Neuron (in vitro differentiated cells): ENCODE data around the gene PRDM5.

Experiments
- H2AFZ ChIP-seq: one replicate; pipeline ENCODE4 v1.6.1; 2013; ENCODE audit warnings: low read depth, mild to moderate bottlenecking, inconsistent platforms, low read length, moderate library complexity
- H3K27me3 ChIP-seq: one replicate; pipeline ENCODE4 v1.6.1; 2013; ENCODE audit warnings: low read length; ENCODE audit not compliant: insufficient read depth
- H3K36me3 ChIP-seq: one replicate; pipeline ENCODE4 v1.6.1; 2013; ENCODE audit warnings: low read length; ENCODE audit not compliant: insufficient read depth
- H3K4me1 ChIP-seq: one replicate; pipeline ENCODE4 v1.6.1; 2013; ENCODE audit warnings: low read length; ENCODE audit not compliant: insufficient read depth
- H3K4me3 ChIP-seq: 2 replicates; pipeline ENCODE4 v1.5.1; 2013; ENCODE audit warnings: mild to moderate bottlenecking, low read length, moderate library complexity
- H3K9me3 ChIP-seq: one replicate; pipeline ENCODE4 v1.6.1; 2013; ENCODE audit warnings: low read length

Gene PRDM5

GRCh38 chr4:120922381-120923206, at the start of gene PRDM5:
PRDM5 (minus strand) TSS chr4:120922726; CDS start chr4:120922608, 118 bp downstream.
- Histone ChIP-seq H3K4me1 (peaks cover 12% of the 10 kb centered on the region), H2AFZ (peak within 1 kb of the TSS; percentile 96), H3K36me3 (no peaks in the 10 kb centered on the region), H3K9me3 (no peaks in the 10 kb centered on the region), H3K27me3 (no peaks in the 10 kb centered on the region), H3K4me3 (peak within 1 kb of the TSS; percentile 78)

- Histone ChIP-seq H3K4me3 (no peak overlapping the region), H2AFZ (no peak overlapping the region), H3K36me3 (no peaks in the 10 kb centered on the region), H3K27me3 (no peaks in the 10 kb centered on the region), H3K4me1 (peaks cover 11% of the 10 kb centered on the region), H3K9me3 (no peaks in the 10 kb centered on the region)
These were observed 49.4 kb upstream of the PRDM5 start for GRCh38 chr4:120971884-120972283.

DNA sequence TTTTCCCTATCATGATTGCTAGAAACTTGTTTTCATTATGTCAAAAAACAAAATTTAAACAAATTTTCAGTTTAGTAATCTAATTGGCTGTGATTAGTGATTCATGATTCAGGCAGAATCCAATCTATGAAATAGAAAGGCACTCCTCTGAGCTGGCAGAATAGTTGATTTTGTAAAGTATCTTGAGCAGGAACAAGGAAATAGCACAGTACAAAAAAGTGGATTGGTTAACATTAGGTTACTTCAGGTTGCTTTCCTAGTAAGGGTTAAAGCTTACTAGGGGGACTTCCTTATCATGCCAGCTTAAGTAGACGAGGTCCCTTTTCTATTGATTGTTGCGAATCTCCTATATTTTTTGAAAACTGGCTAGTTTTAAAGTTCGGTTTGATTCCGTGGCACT, 43.4 kb upstream of the PRDM5 start:
- no peak overlapping the region for H3K4me3 ChIP-seq
- H3K36me3 ChIP-seq, result no peaks in the 10 kb centered on the region
- no peak overlapping the region for H2AFZ ChIP-seq
- H3K27me3 ChIP-seq, result no peaks in the 10 kb centered on the region
- H3K9me3 ChIP-seq, result no peaks in the 10 kb centered on the region
- peaks cover 11% of the 10 kb centered on the region for H3K4me1 ChIP-seq

DNA sequence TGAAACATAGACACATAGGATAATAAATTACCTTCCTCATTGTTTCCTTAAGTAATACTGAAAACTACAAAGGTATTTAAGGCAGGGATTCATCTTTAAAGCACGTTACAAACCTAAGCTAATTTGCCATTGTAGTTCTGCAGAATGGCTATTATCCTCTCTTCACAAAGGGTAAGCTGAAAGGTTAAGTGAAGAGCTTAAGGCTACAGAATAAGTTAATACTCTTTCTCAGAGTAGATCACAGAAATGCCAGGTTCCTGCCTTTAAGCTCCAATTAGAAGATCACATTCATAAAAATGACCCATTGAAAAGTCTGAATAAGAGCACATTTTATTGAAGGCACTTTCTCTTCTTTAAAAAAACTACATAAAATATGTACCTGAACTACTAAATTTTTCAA, 42.1 kb upstream of the PRDM5 start:
- Histone ChIP-seq H3K27me3 (no peaks in the 10 kb centered on the region), H3K36me3 (no peaks in the 10 kb centered on the region), H3K4me1 (peaks cover 11% of the 10 kb centered on the region), H3K9me3 (no peaks in the 10 kb centered on the region), H3K4me3 (no peak overlapping the region), H2AFZ (no peak overlapping the region)

GRCh38 chr4:120963449-120963848, 40.9 kb upstream of the PRDM5 start:
- Histone ChIP-seq H3K36me3 (no peaks in the 10 kb centered on the region), H3K9me3 (no peaks in the 10 kb centered on the region), H3K27me3 (no peaks in the 10 kb centered on the region), H3K4me3 (no peak overlapping the region), H2AFZ (no peak overlapping the region), H3K4me1 (peaks cover 11% of the 10 kb centered on the region)

DNA sequence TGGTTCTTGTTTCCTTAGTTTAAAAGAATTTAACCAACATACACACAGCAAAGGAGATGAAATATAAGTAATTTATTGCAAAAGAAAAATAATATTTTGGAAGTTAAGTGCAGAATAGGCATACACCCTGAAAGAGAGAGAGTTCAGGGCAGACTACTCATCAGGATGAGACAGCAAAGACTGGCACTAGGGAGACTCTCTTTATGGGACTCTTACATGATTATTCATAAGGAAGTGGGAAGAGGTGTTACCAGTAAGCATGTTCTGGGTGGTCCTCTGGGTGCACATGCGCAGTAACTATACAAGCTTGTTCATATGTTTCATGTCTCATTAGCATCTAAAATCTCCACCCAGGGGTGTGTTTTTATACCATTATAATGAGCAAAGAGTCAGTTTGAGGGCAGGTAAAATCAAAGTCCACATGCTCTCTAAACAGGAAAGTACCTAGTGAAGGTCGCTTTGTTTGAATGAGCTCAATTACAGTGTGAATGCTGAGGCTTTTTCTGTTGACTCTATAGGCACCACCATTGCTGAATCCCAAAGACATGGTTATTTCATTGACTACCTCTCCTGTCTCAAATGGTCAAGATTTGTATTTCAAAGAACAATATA, 38.2 kb upstream of the PRDM5 start:
- Histone ChIP-seq H3K4me3 (no peak overlapping the region), H3K27me3 (no peaks in the 10 kb centered on the region), H2AFZ (no peak overlapping the region), H3K9me3 (no peaks in the 10 kb centered on the region), H3K4me1 (peaks cover 11% of the 10 kb centered on the region), H3K36me3 (no peaks in the 10 kb centered on the region)

DNA sequence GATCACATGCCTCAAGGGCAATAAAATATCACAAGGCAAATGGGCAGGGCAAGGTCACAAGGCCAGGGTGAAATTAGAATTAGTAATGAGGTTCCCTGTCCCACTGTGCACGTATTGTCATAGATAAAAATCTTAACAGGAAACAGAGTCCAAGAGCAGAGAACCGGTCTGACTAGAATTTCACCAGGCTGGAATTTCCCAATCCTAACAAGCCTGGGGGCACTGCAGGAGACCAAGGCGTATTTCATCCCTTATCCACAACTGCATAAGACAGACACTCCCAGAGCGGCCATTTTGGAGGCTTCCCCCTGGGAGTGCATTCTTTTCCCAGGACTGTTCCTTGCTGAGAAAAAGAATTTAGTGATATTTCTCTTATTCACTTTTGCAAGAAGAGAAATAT, 25.9 kb upstream of the PRDM5 start:
- Histone ChIP-seq H3K9me3 (peaks cover 2% of the 10 kb centered on the region), H3K4me3 (no peak overlapping the region), H3K27me3 (no peaks in the 10 kb centered on the region), H3K4me1 (no peaks in the 10 kb centered on the region), H2AFZ (no peak overlapping the region), H3K36me3 (no peaks in the 10 kb centered on the region)

DNA sequence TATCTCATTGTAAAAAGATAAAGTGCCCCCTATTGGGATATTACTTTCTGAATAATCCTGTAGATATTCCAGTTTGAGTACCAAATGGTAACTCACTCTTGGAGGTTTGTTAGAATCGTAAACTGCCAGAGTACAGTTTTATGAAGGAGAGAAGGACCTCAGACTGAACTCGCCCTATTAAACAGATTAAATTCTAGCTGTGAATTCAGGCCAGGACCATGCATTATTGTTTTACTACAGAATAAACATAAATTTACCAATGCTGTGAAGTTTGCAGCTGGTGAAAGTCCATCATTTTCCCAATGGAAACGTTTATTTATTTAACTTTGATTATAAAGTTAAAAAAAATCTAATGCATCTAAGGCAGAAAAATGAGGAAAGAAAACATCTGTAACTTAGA, 20.2 kb upstream of the PRDM5 start:
- Histone ChIP-seq H3K9me3 (no peaks in the 10 kb centered on the region), H3K4me1 (no peaks in the 10 kb centered on the region), H3K4me3 (no peak overlapping the region), H3K27me3 (no peaks in the 10 kb centered on the region), H3K36me3 (no peaks in the 10 kb centered on the region), H2AFZ (no peak overlapping the region)

DNA sequence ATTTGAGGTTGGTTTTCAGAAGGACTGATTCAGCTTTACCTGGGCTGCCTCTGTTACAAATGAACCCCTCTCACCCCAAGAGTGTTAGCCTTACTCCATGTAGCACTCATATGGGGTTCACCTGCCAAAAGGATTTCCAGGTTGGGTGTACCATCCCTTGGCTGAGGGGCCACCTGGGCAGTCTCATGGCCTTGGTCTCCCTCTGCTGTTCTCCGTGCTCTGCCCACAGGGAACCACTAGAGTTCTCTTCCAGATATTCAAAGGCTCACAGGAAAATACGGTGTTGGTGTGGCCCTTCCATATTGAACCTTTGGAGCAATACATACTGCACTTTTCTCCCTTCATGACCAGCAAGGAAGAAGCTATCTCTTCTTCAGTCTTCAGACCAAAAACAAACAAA, 18.0 kb upstream of the PRDM5 start:
- no peaks in the 10 kb centered on the region for H3K36me3 ChIP-seq
- H3K4me1 ChIP-seq, result no peaks in the 10 kb centered on the region
- H3K9me3 ChIP-seq, result no peaks in the 10 kb centered on the region
- no peaks in the 10 kb centered on the region for H3K27me3 ChIP-seq
- H3K4me3 ChIP-seq, result no peak overlapping the region
- no peak overlapping the region for H2AFZ ChIP-seq

- H3K4me1 ChIP-seq, result no peaks in the 10 kb centered on the region
- no peak overlapping the region for H3K4me3 ChIP-seq
- H3K27me3 ChIP-seq, result no peaks in the 10 kb centered on the region
- H3K36me3 ChIP-seq, result no peaks in the 10 kb centered on the region
- H2AFZ ChIP-seq, result no peak overlapping the region
- no peaks in the 10 kb centered on the region for H3K9me3 ChIP-seq
These were observed 17.2 kb upstream of the PRDM5 start for GRCh38 chr4:120939693-120940092.

- Histone ChIP-seq H3K4me1 (no peaks in the 10 kb centered on the region), H3K27me3 (no peaks in the 10 kb centered on the region), H3K36me3 (no peaks in the 10 kb centered on the region), H3K4me3 (no peak overlapping the region), H3K9me3 (no peaks in the 10 kb centered on the region), H2AFZ (no peak overlapping the region)
These were observed 7.3 kb upstream of the PRDM5 start for GRCh38 chr4:120929847-120930246.

GRCh38 chr4:120927801-120928409, 5.4 kb upstream of the PRDM5 start:
- Histone ChIP-seq H3K4me3 (no peak overlapping the region), H3K27me3 (no peaks in the 10 kb centered on the region), H3K9me3 (no peaks in the 10 kb centered on the region), H3K4me1 (no peaks in the 10 kb centered on the region), H2AFZ (no peak overlapping the region), H3K36me3 (no peaks in the 10 kb centered on the region)

DNA sequence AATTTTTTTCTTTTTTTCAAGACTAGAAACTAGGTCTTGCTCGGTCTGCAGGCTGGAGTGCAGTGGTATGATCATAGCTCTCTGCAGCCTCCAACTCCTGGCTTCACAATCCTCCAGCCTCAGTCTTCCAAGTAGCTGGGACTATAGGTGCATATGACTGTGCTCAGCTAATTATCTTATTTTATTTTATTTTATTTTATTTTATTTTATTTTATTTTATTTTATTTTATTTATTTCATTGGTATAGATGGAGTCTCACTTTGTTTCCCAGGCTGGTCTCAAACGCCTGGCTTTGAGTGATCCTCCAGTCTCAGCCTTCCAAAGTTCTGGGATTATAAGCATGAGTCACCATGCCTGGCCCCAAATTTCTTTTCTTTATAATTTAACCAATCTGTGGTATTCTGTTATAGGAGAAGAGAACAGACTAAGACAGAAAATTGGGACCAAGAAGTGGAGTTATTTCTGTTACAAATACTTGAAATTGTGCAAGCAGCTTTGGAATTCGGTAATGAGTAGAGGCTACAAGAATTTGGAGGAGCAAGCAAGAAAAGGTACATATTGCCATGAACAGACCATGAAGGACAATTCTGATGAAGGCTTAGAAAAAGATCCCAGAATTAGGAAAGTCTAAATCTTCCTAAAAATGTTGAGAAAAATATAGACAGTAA, 4.0 kb upstream of the PRDM5 start:
- H3K9me3 ChIP-seq, result no peaks in the 10 kb centered on the region
- H3K4me1 ChIP-seq, result no peaks in the 10 kb centered on the region
- H3K27me3 ChIP-seq, result no peaks in the 10 kb centered on the region
- no peaks in the 10 kb centered on the region for H3K36me3 ChIP-seq
- no peak overlapping the region for H2AFZ ChIP-seq
- H3K4me3 ChIP-seq, result no peak overlapping the region
